K562 (cell line): ENCODE data around the gene CYSRT1. TPM values are rescaled to one million over a fixed set of nuclear protein-coding genes. Genes with fewer than 3 reads are reported as not detected.
A peak's percentile ranks its signal among the peaks of the same experiment; 100 is the strongest.

Experiments
- ARID1B ChIP-seq: fragments of 450-650 bp; IDR thresholded peaks from 2 replicates; pipeline ENCODE4 v1.6.1; 2016; ENCODE audit warnings: antibody characterized with exemption, mild to moderate bottlenecking, inconsistent platforms
- CCNT2 ChIP-seq: IDR thresholded peaks from 2 replicates; pipeline ENCODE4 v1.6.1; 2011; ENCODE audit warnings: borderline replicate concordance, low read depth, mild to moderate bottlenecking, moderate library complexity, mixed read lengths, low read length; ENCODE audit not compliant: insufficient read length; ENCODE audit errors: extremely low read depth
- ETS1 ChIP-seq: conservative IDR thresholded peaks from 2 replicates; pipeline ENCODE4 v1.6.1; 2011; ENCODE audit warnings: low read depth, mild to moderate bottlenecking, low read length; ENCODE audit not compliant: control insufficient read depth
- FOXK1 ChIP-seq: sonication (generic); formaldehyde crosslinking; IDR thresholded peaks from 2 replicates; pipeline ENCODE4 v1.8.0; 2022; ENCODE audit warnings: missing genetic modification reagents, mild to moderate bottlenecking, borderline replicate concordance
- FUS ChIP-seq: fragments of 200-400 bp; formaldehyde crosslinking; optimal IDR thresholded peaks from 2 replicates; pipeline ENCODE3; 2017; ENCODE audit warnings: low read depth, low read length
- GTF2E2 ChIP-seq: fragments of 200-800 bp; sonication (Bioruptor generic); IDR thresholded peaks from 2 replicates; pipeline ENCODE4 v1.6.1; 2016; ENCODE audit warnings: missing genetic modification characterization, missing compliant biosample characterization
- KDM5B ChIP-seq: fragments of 200-600 bp; sonication (generic); IDR thresholded peaks from 2 replicates; pipeline ENCODE4 v1.6.1; 2012; ENCODE audit warnings: low read depth, mild to moderate bottlenecking, moderate library complexity, low read length, control low read depth, inconsistent platforms; ENCODE audit not compliant: insufficient replicate concordance
- NR2C1 ChIP-seq, 2 experiments: fragments of 450-650 bp; IDR thresholded peaks; 2 replicates each; pipeline ENCODE4 v1.6.1; 2017; ENCODE audit warnings: mild to moderate bottlenecking in 2 of 2, antibody characterized with exemption in 1 of 2, inconsistent platforms in 1 of 2, missing compliant biosample characterization in 1 of 2, missing genetic modification characterization in 1 of 2
- PTTG1 ChIP-seq: fragments of 450-650 bp; IDR thresholded peaks from 2 replicates; pipeline ENCODE4 v1.6.1; 2016; ENCODE audit warnings: low read depth, mild to moderate bottlenecking, missing genetic modification characterization, missing compliant biosample characterization
- RB1 ChIP-seq: fragments of 450-650 bp; IDR thresholded peaks from 2 replicates; pipeline ENCODE4 v1.6.1; 2017; ENCODE audit warnings: low read depth, mild to moderate bottlenecking
- SMARCA4 ChIP-seq: fragments of 450-650 bp; IDR thresholded peaks from 2 replicates; pipeline ENCODE4 v1.6.1; 2016
- XRCC3 ChIP-seq: fragments of 450-650 bp; IDR thresholded peaks from 2 replicates; pipeline ENCODE4 v1.6.1; 2017; ENCODE audit warnings: mild to moderate bottlenecking, moderate library complexity
- ZBTB40 ChIP-seq, 2 experiments: fragments of 450-650 bp in 1 of 2; sonication (generic) in 1 of 2; formaldehyde crosslinking in 1 of 2; IDR thresholded peaks; 2 replicates each; pipeline versions ENCODE4 v1.7.1 to v1.9.0; 2016 to 2022; ENCODE audit warnings: inconsistent platforms in 1 of 2, mild to moderate bottlenecking in 1 of 2, missing genetic modification reagents in 1 of 2
- ZBTB5 ChIP-seq: fragments of 450-650 bp; IDR thresholded peaks from 2 replicates; pipeline ENCODE4 v1.6.1; 2017; ENCODE audit warnings: antibody characterized with exemption
- polyA plus RNA-seq, 8 experiments: library from polyadenylated mRNA; depleted of rRNA in 4 of 8; stranded (reverse) in 5 of 8; unstranded in 3 of 8; fragments of >200 nt; fragmentation: Nextera tagmentation in 2 of 8; fragmentation: Illumina TruSeq in 1 of 8; extraction: Ambion mirVana in 2 of 8; extraction: Trizol in 1 of 8; gene quantifications; 2 replicates each; pipeline versions ENCODE4 v1.2.1 to v1.2.3, GENCODE V29; 2011 to 2014; ENCODE audit warnings: inconsistent platforms in 1 of 8, missing spikeins in 1 of 8
- total RNA-seq, 7 experiments: library from RNA; depleted of rRNA in 6 of 7; stranded (reverse); fragments of >200 nt in 6 of 7; fragmentation: Illumina TruSeq in 2 of 7; extraction: Trizol in 2 of 7; gene quantifications; 2 replicates each; pipeline versions ENCODE4 v1.2.1 to v1.2.3, GENCODE V29; 2011 to 2021; ENCODE audit warnings: low replicate concordance in 1 of 7

The CYSRT1 gene
- total and polyA plus RNA-seq, 9 of the 15 experiments (the other 6 are each of a cell fraction or from before 2014, with no cell fraction given), result 0.04 to 1.4 (median 0.42) TPM; not detected in 3

- TF ChIP-seq ZBTB40 (IDR thresholded peaks at IDR 0.05), result peak; percentile 87
- no peak for TF ChIP-seq ZBTB40 (CRISPR knock-in tag; IDR thresholded peaks at IDR 0.05)
- TF ChIP-seq SMARCA4, result no peak
- TF ChIP-seq ARID1B, result peak; percentile 36; the same call in 1 of the 2 replicates
- no peak for TF ChIP-seq ZBTB5
- peak; percentile 56; the same call in 1 of the 2 replicates for TF ChIP-seq GTF2E2 (tag)
- TF ChIP-seq FUS, result peak; percentile 18
- TF ChIP-seq RB1, result peak; percentile 99
- no peak for TF ChIP-seq XRCC3
- TF ChIP-seq CCNT2, result peak; percentile 92
- TF ChIP-seq FOXK1 (CRISPR knock-in tag), result no peak
- TF ChIP-seq KDM5B, result peak; percentile 93
- TF ChIP-seq NR2C1 (IDR thresholded peaks at IDR 0.05), result no peak
- TF ChIP-seq NR2C1 (tag; IDR thresholded peaks at IDR 0.05), result no peak
- TF ChIP-seq PTTG1 (tag), result no peak
- TF ChIP-seq ETS1, result peak; percentile 92
These were observed 29.9 kb downstream of the CYSRT1 start, which contains the start of gene NELFB (continued) for GRCh38 chr9:137254624-137255447.
